H1 (cell line): ENCODE measurements around the gene MYOZ2. TPM values are rescaled to one million over a fixed set of nuclear protein-coding genes. Genes with fewer than 3 reads are reported as not detected.

Experiments used
- CTCF ChIA-PET: fragments of 300-600 bp; sonication (Branson Sonifier 250); formaldehyde crosslinking; loops from one replicate; lab custom pipeline; 2021; ENCODE audit not compliant: partially characterized antibody; lab: Charles Lee
- POLR2A ChIA-PET: fragments of 300-600 bp; sonication (Branson Sonifier 250); formaldehyde crosslinking; loops from one replicate; lab custom pipeline; 2021; ENCODE audit warnings: inconsistent platforms; ENCODE audit not compliant: partially characterized antibody; lab: Charles Lee
- DNase-seq, 2 experiments: peaks; one replicate each; pipeline versions ENCODE4 v3.0.0 to v3.0.0-alpha.2; 2010 to 2022; ENCODE audit warnings: low spot score in 2 of 2, low read depth in 1 of 2, mixed read lengths in 1 of 2
- FAIRE-seq: peaks from 2 replicates; lab custom pipeline; 2011; peaks lifted over from hg19 to GRCh38; lab: Jason Lieb, UNC
- H2AFZ ChIP-seq: 2 replicates; pipeline ENCODE4 v1.8.1; 2012; ENCODE audit warnings: low read length, inconsistent platforms
- H2AK5ac ChIP-seq: 2 replicates; pipeline ENCODE4 v1.6.1; 2013; ENCODE audit warnings: low read depth, low read length
- H2BK120ac ChIP-seq: replicated peaks from 2 replicates; pipeline ENCODE3; 2013; ENCODE audit warnings: low read depth, low read length, inconsistent platforms
- H2BK12ac ChIP-seq: 2 replicates; pipeline ENCODE4 v1.6.1; 2013; ENCODE audit warnings: low read depth, low read length
- H2BK15ac ChIP-seq: 2 replicates; pipeline ENCODE4 v1.6.1; 2013; ENCODE audit warnings: low read length
- H2BK20ac ChIP-seq: 2 replicates; pipeline ENCODE4 v1.6.1; 2013; ENCODE audit warnings: low read length
- H2BK5ac ChIP-seq: 2 replicates; pipeline ENCODE4 v1.6.1; 2013; ENCODE audit warnings: low read depth, low read length
- H3K14ac ChIP-seq: 2 replicates; pipeline ENCODE4 v1.6.1; 2013; ENCODE audit warnings: inconsistent platforms; ENCODE audit not compliant: insufficient read length
- H3K18ac ChIP-seq: 2 replicates; pipeline ENCODE4 v1.6.1; 2013; ENCODE audit warnings: low read length; ENCODE audit errors: extremely low read depth
- H3K23ac ChIP-seq: 2 replicates; pipeline ENCODE4 v1.6.1; 2013; ENCODE audit warnings: inconsistent platforms; ENCODE audit not compliant: insufficient read length
- H3K23me2 ChIP-seq: 2 replicates; pipeline ENCODE4 v1.6.1; 2013; ENCODE audit warnings: low read depth, low read length
- H3K27ac ChIP-seq: 2 replicates; pipeline ENCODE4 v1.6.1; 2011; ENCODE audit warnings: low read depth, low read length, inconsistent platforms
- H3K27me3 ChIP-seq, 4 experiments: replicated peaks in 1 of 4; 1 replicate in 1 of 4; 2 replicates in 3 of 4; pipeline versions ENCODE4 v1.6.1 to v1.8.1; 2011 to 2013; ENCODE audit warnings: low read length in 3 of 4, mild to moderate bottlenecking in 3 of 4, inconsistent platforms in 2 of 4, mixed read lengths in 2 of 4, moderate library complexity in 1 of 4; ENCODE audit not compliant: control insufficient read depth in 3 of 4, insufficient read depth in 3 of 4; ENCODE audit errors: extremely low read depth in 1 of 4
- H3K36me3 ChIP-seq, 4 experiments: 2 replicates each; pipeline versions ENCODE4 v1.6.1 to v1.8.1; 2011 to 2013; ENCODE audit warnings: mild to moderate bottlenecking in 4 of 4, low read length in 3 of 4, moderate library complexity in 2 of 4, control low read depth in 1 of 4, inconsistent platforms in 1 of 4; ENCODE audit not compliant: insufficient read depth in 4 of 4, control insufficient read depth in 2 of 4
- H3K4ac ChIP-seq: replicated peaks from 2 replicates; pipeline ENCODE3; 2013; ENCODE audit warnings: low read length, low read depth, mixed read lengths, inconsistent platforms; ENCODE audit not compliant: insufficient read length
- H3K4me1 ChIP-seq, 4 experiments: replicated peaks in 1 of 4; 1 replicate in 1 of 4; 2 replicates in 3 of 4; pipeline versions ENCODE4 v1.6.1 to v1.8.1; 2011 to 2013; ENCODE audit warnings: low read length in 3 of 4, inconsistent platforms in 2 of 4, mixed read lengths in 1 of 4; ENCODE audit not compliant: insufficient read depth in 4 of 4, control insufficient read depth in 3 of 4
- H3K4me2 ChIP-seq, 2 experiments: 2 replicates each; pipeline versions ENCODE4 v1.6.1 to v1.8.1; 2011 to 2013; ENCODE audit warnings: low read depth in 2 of 2, low read length in 2 of 2, control low read depth in 1 of 2, inconsistent platforms in 1 of 2, mild to moderate bottlenecking in 1 of 2; ENCODE audit not compliant: insufficient read depth in 1 of 2
- H3K4me3 ChIP-seq, 4 experiments: fragments of 200-600, 300-600 bp in 1 of 4; sonication (generic), shearing (Covaris generic), sonication (Bioruptor Twin) in 1 of 4; 2 replicates each; pipeline versions ENCODE4 v1.5.1 to v1.8.1; 2011 to 2016; ENCODE audit warnings: low read length in 4 of 4, low read depth in 3 of 4, control low read depth in 2 of 4, inconsistent platforms in 2 of 4, mild to moderate bottlenecking in 2 of 4, mixed read lengths in 1 of 4, moderate library complexity in 1 of 4; ENCODE audit not compliant: insufficient read depth in 2 of 4; ENCODE audit errors: extremely low read depth in 1 of 4
- H3K56ac ChIP-seq: replicated peaks from 2 replicates; pipeline ENCODE3; 2013; ENCODE audit warnings: low read depth, mild to moderate bottlenecking, mixed read lengths, low read length, inconsistent platforms; ENCODE audit not compliant: insufficient read length
- H3K79me1 ChIP-seq: 2 replicates; pipeline ENCODE4 v1.6.1; 2013; ENCODE audit warnings: low read depth, low read length, control low read depth
- H3K79me2 ChIP-seq, 2 experiments: 2 replicates each; pipeline versions ENCODE4 v1.6.1 to v1.8.1; 2012 to 2013; ENCODE audit warnings: low read length in 2 of 2, mild to moderate bottlenecking in 2 of 2, inconsistent platforms in 1 of 2; ENCODE audit not compliant: insufficient read depth in 2 of 2, control insufficient read depth in 1 of 2
- H3K9ac ChIP-seq, 4 experiments: replicated peaks in 1 of 4; 1 replicate in 1 of 4; 2 replicates in 3 of 4; pipeline versions ENCODE4 v1.6.1 to v1.8.1; 2011 to 2013; ENCODE audit warnings: low read depth in 3 of 4, low read length in 3 of 4, control low read depth in 2 of 4, mild to moderate bottlenecking in 2 of 4, moderate library complexity in 2 of 4, inconsistent platforms in 1 of 4; ENCODE audit errors: extremely low read depth in 1 of 4
- H3K9me3 ChIP-seq, 2 experiments: 2 replicates each; pipeline versions ENCODE4 v1.6.1 to v1.8.1; 2012 to 2013; ENCODE audit warnings: mild to moderate bottlenecking in 2 of 2, moderate library complexity in 2 of 2, control low read depth in 1 of 2, inconsistent platforms in 1 of 2, low read depth in 1 of 2, low read length in 1 of 2, mixed read lengths in 1 of 2; ENCODE audit not compliant: insufficient read depth in 2 of 2
- H4K20me1 ChIP-seq, 2 experiments: replicated peaks in 1 of 2; 2 replicates each; pipeline versions ENCODE3 to v1.8.1; 2011 to 2013; ENCODE audit warnings: inconsistent platforms in 2 of 2, low read length in 2 of 2, mild to moderate bottlenecking in 1 of 2; ENCODE audit not compliant: insufficient read depth in 2 of 2, control insufficient read depth in 1 of 2
- H4K5ac ChIP-seq: 2 replicates; pipeline ENCODE4 v1.6.1; 2013; ENCODE audit warnings: low read length, low read depth, mixed read lengths, inconsistent platforms; ENCODE audit not compliant: insufficient read length
- H4K8ac ChIP-seq: 2 replicates; pipeline ENCODE4 v1.8.0; 2013; ENCODE audit warnings: mild to moderate bottlenecking, moderate library complexity, low read length, inconsistent platforms; ENCODE audit not compliant: insufficient read depth; ENCODE audit errors: extremely low read depth
- H4K91ac ChIP-seq: replicated peaks from 2 replicates; pipeline ENCODE3; 2013; ENCODE audit warnings: low read length, mixed read lengths, inconsistent platforms; ENCODE audit not compliant: insufficient read length
- EGR1 ChIP-seq: IDR thresholded peaks from 2 replicates; pipeline ENCODE4 v1.6.1; 2011; ENCODE audit warnings: low read depth, low read length, borderline replicate concordance
- EP300 ChIP-seq, 2 experiments: IDR thresholded peaks; 1 replicate in 1 of 2; 2 replicates in 1 of 2; pipeline ENCODE4 v1.6.1; 2011 to 2012; ENCODE audit warnings: low read depth in 2 of 2, low read length in 2 of 2, mild to moderate bottlenecking in 2 of 2, borderline replicate concordance in 1 of 2, inconsistent platforms in 1 of 2, moderate library complexity in 1 of 2
- HDAC6 ChIP-seq: IDR thresholded peaks from one replicate; pipeline ENCODE4 v1.7.1; 2012; ENCODE audit warnings: low read depth, mild to moderate bottlenecking, inconsistent platforms, low read length, moderate library complexity
- KDM5A ChIP-seq: fragments of 200-600 bp; IDR thresholded peaks from 2 replicates; pipeline ENCODE4 v1.7.1; 2012; ENCODE audit warnings: mild to moderate bottlenecking, low read length, inconsistent platforms, mixed read lengths
- PHF8 ChIP-seq: fragments of 200-600 bp; sonication (generic); conservative IDR thresholded peaks from 2 replicates; pipeline ENCODE4 v1.7.1; 2012; ENCODE audit warnings: low read depth, mild to moderate bottlenecking, inconsistent platforms, low read length, moderate library complexity
- POLR2A ChIP-seq, 2 experiments: IDR thresholded peaks; 1 replicate in 1 of 2; 2 replicates in 1 of 2; pipeline ENCODE4 v1.6.1; 2011; ENCODE audit warnings: low read depth in 2 of 2, low read length in 2 of 2, mild to moderate bottlenecking in 2 of 2; ENCODE audit errors: control extremely low read depth in 1 of 2
- RFX5 ChIP-seq: IDR thresholded peaks from 2 replicates; pipeline ENCODE4 v1.6.1; 2011; ENCODE audit warnings: low read depth, low read length, improper control_type of control experiment, borderline replicate concordance
- SIRT6 ChIP-seq: IDR thresholded peaks from one replicate; pipeline ENCODE4 v1.7.1; 2012; ENCODE audit warnings: low read length, inconsistent platforms
- SRF ChIP-seq: IDR thresholded peaks from 2 replicates; pipeline ENCODE4 v1.6.1; 2011; ENCODE audit warnings: mild to moderate bottlenecking, low read depth, low read length, moderate library complexity
- TAF7 ChIP-seq: optimal IDR thresholded peaks from 2 replicates; pipeline ENCODE3; 2011; ENCODE audit warnings: low read depth, mild to moderate bottlenecking, inconsistent platforms, low read length, moderate library complexity, borderline replicate concordance
- WGBS, 2 experiments: shearing (Covaris generic) in 1 of 2; methylation state at CpG; one replicate each; pipeline versions ENCODE4 v1.1.6 to v1.1.7; 2013 to 2015; ENCODE audit warnings: low lambda C conversion rate in 2 of 2, mixed read lengths in 2 of 2, inconsistent platforms in 1 of 2, low coverage in 1 of 2, missing lambda C conversion rate in 1 of 2; ENCODE audit not compliant: insufficient replicate concordance in 2 of 2, insufficient coverage in 1 of 2, insufficient read length in 1 of 2; ENCODE audit errors: extremely low coverage in 1 of 2, missing lambda C conversion rate in 1 of 2; 5-methylcytosine and 5-hydroxymethylcytosine counted together
- polyA plus RNA-seq, 7 experiments: library from polyadenylated mRNA; depleted of rRNA in 3 of 7; stranded (reverse) in 5 of 7; unstranded in 2 of 7; fragments of >200 nt in 5 of 7; fragments of 200-250 nt in 2 of 7; gene quantifications; 1 replicate in 5 of 7; 2 replicates in 1 of 7; 4 replicates in 1 of 7; pipeline versions ENCODE4 v1.2.1 to v1.2.3, GENCODE V29; 2011 to 2013; ENCODE audit warnings: missing spikeins in 2 of 7, mixed read lengths in 2 of 7
- total RNA-seq: library from RNA; stranded (reverse); fragmentation: NEBNext Ultra II Directional; extraction: Animal tissue kit (Norgen Biotek cat#: 25700); gene quantifications from 2 replicates; pipeline ENCODE4 v1.2.1, GENCODE V29; 2021
- TF ChIP-seq, protein P1 (sequence below), 3 experiments: IDR thresholded peaks; 1 replicate in 2 of 3; 2 replicates in 1 of 3; pipeline versions ENCODE4 v1.5.1 to v1.6.1; 2011; ENCODE audit warnings: low read length in 3 of 3, mild to moderate bottlenecking in 3 of 3, inconsistent platforms in 2 of 3, low read depth in 1 of 3, moderate library complexity in 1 of 3; ENCODE audit not compliant: insufficient read depth in 1 of 3; ENCODE audit errors: control extremely low read depth in 1 of 3

Gene MYOZ2
- total and polyA plus RNA-seq, 2 of the 8 experiments (the other 6 are each of a cell fraction or from before 2014, with no cell fraction given): not detected

DNA sequence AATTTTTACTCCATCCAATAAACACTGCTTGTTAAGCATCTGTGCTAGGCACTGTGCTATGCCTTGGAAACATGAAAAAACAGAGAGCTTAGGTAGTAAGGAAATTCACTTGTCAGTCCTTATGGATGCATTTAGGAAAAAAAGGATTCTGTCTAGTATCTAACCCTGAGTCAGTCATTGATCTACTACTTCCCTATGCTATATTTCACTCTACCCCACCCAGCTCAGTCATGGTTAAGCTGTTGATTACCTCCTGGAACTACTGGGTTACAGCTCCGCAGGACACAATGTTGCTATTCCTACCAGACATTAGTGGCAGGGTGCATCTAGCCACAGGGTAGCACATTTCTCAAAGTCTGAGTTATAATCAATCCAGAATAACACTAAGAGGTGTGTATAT is 74.0 kb downstream of the MYOZ2 start:
- Histone ChIP-seq H2AFZ (no peak overlapping the region), H3K27ac (no peak overlapping the region), H3K18ac (no peak overlapping the region), H4K91ac (no peak overlapping the region), H2BK15ac (no peak overlapping the region), H4K8ac (no peak overlapping the region), H3K14ac (no peak overlapping the region), H2BK120ac (no peak overlapping the region), H2BK12ac (no peak overlapping the region), H3K79me1 (no peaks in the 10 kb centered on the region), H2BK20ac (no peak overlapping the region), H2BK5ac (no peak overlapping the region), H3K56ac (no peak overlapping the region), H3K79me2 (peaks cover 0 to 10% of the 10 kb centered on the region in 2 experiments; a peak in 2 of 4 replicates), H4K5ac (no peak overlapping the region), H3K23me2 (peaks cover 6% of the 10 kb centered on the region), H3K23ac (no peak overlapping the region), H3K4me1 (peaks cover 0 to 2% (median 0%) of the 10 kb centered on the region in 4 experiments; a peak in 2 of 7 replicates), H3K9ac (no peak overlapping the region), H3K4me3 (no peak overlapping the region), H4K20me1 (no peaks in the 10 kb centered on the region), H2AK5ac (no peak overlapping the region), H3K9me3 (no peaks in the 10 kb centered on the region), H3K27me3 (no peaks in the 10 kb centered on the region), H3K36me3 (no peaks in the 10 kb centered on the region), H3K4me2 (no peak overlapping the region), H3K4ac (no peak overlapping the region)
- peak; percentile 36 for FAIRE-seq
- no peak for DNase-seq
- ChIA-PET CTCF (no interaction called here), POLR2A (interaction anchor here (0.6 to 0.7 kb wide), 3 partner anchors 8 to 433 kb away, joined by 3 read pairs; no protein-coding TSS in a partner anchor)
- WGBS, 2 experiments: 96% methylated on average over 1 of the region's 1 CpG; no CpG with 5 or more reads in 1 of the 2 experiments
- no peak for TF ChIP-seq SIRT6
- no peak for TF ChIP-seq PHF8
- TF ChIP-seq SRF: no peak
- no peak for TF ChIP-seq KDM5A
- no peak for TF ChIP-seq HDAC6
- no peak for TF ChIP-seq EGR1
- TF ChIP-seq POLR2A (IDR thresholded peaks at IDR 0.05; ENCODE audit: control extremely low read depth in 1 of 2, low read depth in 2 of 2, low read length in 2 of 2): no peak; a peak in 1 of 3 replicates
- no peak for TF ChIP-seq EP300 (IDR thresholded peaks at IDR 0.05; ENCODE audit: borderline replicate concordance in 1 of 2, low read depth in 2 of 2, low read length in 2 of 2)
- TF ChIP-seq, protein P1, sequence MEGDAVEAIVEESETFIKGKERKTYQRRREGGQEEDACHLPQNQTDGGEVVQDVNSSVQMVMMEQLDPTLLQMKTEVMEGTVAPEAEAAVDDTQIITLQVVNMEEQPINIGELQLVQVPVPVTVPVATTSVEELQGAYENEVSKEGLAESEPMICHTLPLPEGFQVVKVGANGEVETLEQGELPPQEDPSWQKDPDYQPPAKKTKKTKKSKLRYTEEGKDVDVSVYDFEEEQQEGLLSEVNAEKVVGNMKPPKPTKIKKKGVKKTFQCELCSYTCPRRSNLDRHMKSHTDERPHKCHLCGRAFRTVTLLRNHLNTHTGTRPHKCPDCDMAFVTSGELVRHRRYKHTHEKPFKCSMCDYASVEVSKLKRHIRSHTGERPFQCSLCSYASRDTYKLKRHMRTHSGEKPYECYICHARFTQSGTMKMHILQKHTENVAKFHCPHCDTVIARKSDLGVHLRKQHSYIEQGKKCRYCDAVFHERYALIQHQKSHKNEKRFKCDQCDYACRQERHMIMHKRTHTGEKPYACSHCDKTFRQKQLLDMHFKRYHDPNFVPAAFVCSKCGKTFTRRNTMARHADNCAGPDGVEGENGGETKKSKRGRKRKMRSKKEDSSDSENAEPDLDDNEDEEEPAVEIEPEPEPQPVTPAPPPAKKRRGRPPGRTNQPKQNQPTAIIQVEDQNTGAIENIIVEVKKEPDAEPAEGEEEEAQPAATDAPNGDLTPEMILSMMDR (IDR thresholded peaks at IDR 0.05; ENCODE audit: control extremely low read depth in 1 of 3, insufficient read depth in 1 of 3, low read depth in 1 of 3, low read length in 3 of 3): no peak
- no peak for TF ChIP-seq TAF7
- TF ChIP-seq RFX5: no peak
